Transverse colon (tissue), 4 donors: ENCODE data around the gene ENAH. TPM values are rescaled to one million over a fixed set of nuclear protein-coding genes. Genes with fewer than 3 reads are reported as not detected.

Source experiments
- DNase-seq: peaks from one replicate; pipeline ENCODE4 v3.0.0-alpha.2; 2019
- H3K27ac ChIP-seq, 4 donors: fragments of 200-600 bp; sonication (generic); 2 replicates each; pipeline ENCODE4 v1.5.1; 2016 to 2018; ENCODE audit warnings: inconsistent platforms in 4 of 4
- H3K27me3 ChIP-seq: fragments of 200-600 bp; sonication (generic); 2 replicates; pipeline ENCODE4 v1.5.1; 2017; ENCODE audit warnings: inconsistent platforms
- H3K36me3 ChIP-seq, 4 donors: fragments of 200-600 bp; sonication (generic); 2 replicates each; pipeline ENCODE4 v1.5.1; 2017 to 2019; ENCODE audit warnings: inconsistent platforms in 4 of 4
- H3K4me1 ChIP-seq, 4 donors: fragments of 200-600 bp; sonication (generic); 2 replicates each; pipeline ENCODE4 v1.5.1; 2017 to 2020; ENCODE audit warnings: inconsistent platforms in 4 of 4
- H3K4me3 ChIP-seq, 4 donors: fragments of 200-600 bp; sonication (generic); 1 replicate in 1 of 4; 2 replicates in 3 of 4; pipeline versions ENCODE4 v1.5.1 to v1.6.1; 2017 to 2019; ENCODE audit warnings: inconsistent platforms in 4 of 4
- H3K9me3 ChIP-seq, 2 donors: fragments of 200-600 bp; sonication (generic); 2 replicates each; pipeline ENCODE4 v1.5.1; 2017 to 2019; ENCODE audit warnings: inconsistent platforms in 2 of 2
- EP300 ChIP-seq: sonication (generic); formaldehyde crosslinking; IDR thresholded peaks from one replicate; pipeline ENCODE4 v1.6.1; 2017; ENCODE audit warnings: antibody characterized with exemption, low read depth
- POLR2A ChIP-seq: fragments of 450-650 bp; IDR thresholded peaks from one replicate; pipeline ENCODE4 v1.6.1; 2016; ENCODE audit warnings: antibody characterized with exemption, mild to moderate bottlenecking, moderate library complexity
- POLR2AphosphoS5 ChIP-seq, 3 donors: sonication (generic); formaldehyde crosslinking; IDR thresholded peaks; one replicate each; pipeline ENCODE4 v1.6.1; 2016; ENCODE audit warnings: antibody characterized with exemption in 3 of 3
- WGBS, 2 donors: methylation state at CpG; one replicate each; pipeline ENCODE4 v1.1.5; 2018; ENCODE audit warnings: low coverage in 1 of 2; 5-methylcytosine and 5-hydroxymethylcytosine counted together
- in situ Hi-C, 4 donors: fragments of 200-750 bp; cut with MboI; loops; one replicate each; pipeline versions ENCODE4 v1.15.0 to v1.15.1; 2017; ENCODE audit warnings: low sequenced_read_pairs in 3 of 4, low pct_ligation_motif_present in 1 of 4, low pct_unique_long_range_greater_than_20kb in 1 of 4
- intact Hi-C: fragments of 100-400 bp; cut with DNase I; formaldehyde crosslinking; loops from one replicate; pipeline ENCODE4 v1.15.1; 2023; ENCODE audit warnings: low total_unique reads
- total RNA-seq, 4 donors: library from RNA; depleted of rRNA; stranded (reverse); fragments of >200 nt; gene quantifications; one replicate each; pipeline ENCODE4 v1.1.0, GENCODE V29; 2016
- TF ChIP-seq, protein P1 (sequence below), 5 experiments: fragments of 200-600 bp in 3 of 5; fragments of 450-650 bp in 2 of 5; sonication (generic) in 3 of 5; IDR thresholded peaks; 1 replicate in 2 of 5; 2 replicates in 3 of 5; pipeline ENCODE4 v1.5.1; 2016 to 2017; ENCODE audit warnings: antibody characterized with exemption in 5 of 5, inconsistent platforms in 3 of 5, mild to moderate bottlenecking in 2 of 5, moderate library complexity in 1 of 5

ENAH gene
- total RNA-seq, 4 donors from 2014 or later, result 14.7 to 140 (median 33.9) TPM

DNA sequence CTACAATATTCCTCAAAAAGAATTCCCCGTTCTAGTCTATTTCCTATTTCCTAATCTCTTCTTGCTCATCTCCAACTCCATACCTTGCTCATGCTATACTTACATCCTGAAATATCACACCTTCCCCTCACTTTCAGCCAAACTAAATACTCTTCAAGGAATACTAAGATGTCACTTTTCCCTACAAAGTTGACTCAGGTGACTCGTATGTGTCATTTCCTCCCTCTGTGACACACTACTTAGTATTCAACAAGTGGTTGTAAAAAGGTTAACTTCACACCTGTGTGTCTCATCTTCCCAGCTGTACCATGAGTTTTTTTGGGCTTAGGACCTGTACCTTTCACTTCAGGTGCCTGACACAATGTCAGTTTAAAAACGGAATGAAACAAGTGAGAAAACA, 143.2 kb downstream of the ENAH start:
- no peak for DNase-seq
- no peaks in the 10 kb centered on the region for H3K36me3 ChIP-seq
- TF ChIP-seq, protein P1, sequence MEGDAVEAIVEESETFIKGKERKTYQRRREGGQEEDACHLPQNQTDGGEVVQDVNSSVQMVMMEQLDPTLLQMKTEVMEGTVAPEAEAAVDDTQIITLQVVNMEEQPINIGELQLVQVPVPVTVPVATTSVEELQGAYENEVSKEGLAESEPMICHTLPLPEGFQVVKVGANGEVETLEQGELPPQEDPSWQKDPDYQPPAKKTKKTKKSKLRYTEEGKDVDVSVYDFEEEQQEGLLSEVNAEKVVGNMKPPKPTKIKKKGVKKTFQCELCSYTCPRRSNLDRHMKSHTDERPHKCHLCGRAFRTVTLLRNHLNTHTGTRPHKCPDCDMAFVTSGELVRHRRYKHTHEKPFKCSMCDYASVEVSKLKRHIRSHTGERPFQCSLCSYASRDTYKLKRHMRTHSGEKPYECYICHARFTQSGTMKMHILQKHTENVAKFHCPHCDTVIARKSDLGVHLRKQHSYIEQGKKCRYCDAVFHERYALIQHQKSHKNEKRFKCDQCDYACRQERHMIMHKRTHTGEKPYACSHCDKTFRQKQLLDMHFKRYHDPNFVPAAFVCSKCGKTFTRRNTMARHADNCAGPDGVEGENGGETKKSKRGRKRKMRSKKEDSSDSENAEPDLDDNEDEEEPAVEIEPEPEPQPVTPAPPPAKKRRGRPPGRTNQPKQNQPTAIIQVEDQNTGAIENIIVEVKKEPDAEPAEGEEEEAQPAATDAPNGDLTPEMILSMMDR (IDR thresholded peaks at IDR 0.05), result no peak
- TF ChIP-seq POLR2A (no peak), POLR2AphosphoS5 (IDR thresholded peaks at IDR 0.05) (no peak), EP300 (no peak)
- H3K27me3 ChIP-seq, result no peaks in the 10 kb centered on the region
- no peak overlapping the region for H3K4me3 ChIP-seq
- no peaks in the 10 kb centered on the region for H3K9me3 ChIP-seq
- in situ Hi-C loops (no loop called here), intact Hi-C loops (no loop called here)
- 81% methylated on average over 3 of the region's 3 CpGs for WGBS, 2 donors
- H3K27ac ChIP-seq, result peak overlapping the region; percentile 66 to 77 (median 73)
- H3K4me1 ChIP-seq, result peaks cover 0 to 18% (median 1%) of the 10 kb centered on the region in 4 donors

GRCh38 chr1:225509376-225509707, 143.6 kb downstream of the ENAH start:
- peak overlapping the region; percentile 66 to 77 (median 73) for H3K27ac ChIP-seq
- no peaks in the 10 kb centered on the region for H3K36me3 ChIP-seq
- H3K4me1 ChIP-seq, result peaks cover 0 to 18% (median 1%) of the 10 kb centered on the region in 4 donors
- no peak overlapping the region for H3K4me3 ChIP-seq
- no peak for DNase-seq
- TF ChIP-seq POLR2A (no peak), EP300 (no peak), POLR2AphosphoS5 (IDR thresholded peaks at IDR 0.05) (no peak)
- TF ChIP-seq, protein P1 (IDR thresholded peaks at IDR 0.05), result no peak
- H3K27me3 ChIP-seq, result no peaks in the 10 kb centered on the region
- in situ Hi-C loops, result no loop called here
- 80 to 83% methylated on average over 1 to 2 of the region's 2 CpGs for WGBS, 2 donors
- intact Hi-C loops, result no loop called here
- no peaks in the 10 kb centered on the region for H3K9me3 ChIP-seq

GRCh38 chr1:225508538-225509375, 144.2 kb downstream of the ENAH start:
- no peak for DNase-seq
- WGBS, 2 donors, result 78 to 82% methylated on average over 8 to 11 of the region's 12 CpGs
- Histone ChIP-seq H3K4me3 (no peak overlapping the region), H3K36me3 (no peaks in the 10 kb centered on the region), H3K4me1 (peaks cover 0 to 18% (median 1%) of the 10 kb centered on the region in 4 donors), H3K9me3 (no peaks in the 10 kb centered on the region), H3K27ac (peak overlapping the region; percentile 66 to 77 (median 73)), H3K27me3 (no peaks in the 10 kb centered on the region)
- in situ Hi-C loops (no loop called here), intact Hi-C loops (no loop called here)
- TF ChIP-seq POLR2A, result no peak
- TF ChIP-seq POLR2AphosphoS5 (IDR thresholded peaks at IDR 0.05), result peak; percentile 67 to 83 (median 81)
- TF ChIP-seq, protein P1 (IDR thresholded peaks at IDR 0.05), result no peak
- peak; percentile 23 for TF ChIP-seq EP300

DNA sequence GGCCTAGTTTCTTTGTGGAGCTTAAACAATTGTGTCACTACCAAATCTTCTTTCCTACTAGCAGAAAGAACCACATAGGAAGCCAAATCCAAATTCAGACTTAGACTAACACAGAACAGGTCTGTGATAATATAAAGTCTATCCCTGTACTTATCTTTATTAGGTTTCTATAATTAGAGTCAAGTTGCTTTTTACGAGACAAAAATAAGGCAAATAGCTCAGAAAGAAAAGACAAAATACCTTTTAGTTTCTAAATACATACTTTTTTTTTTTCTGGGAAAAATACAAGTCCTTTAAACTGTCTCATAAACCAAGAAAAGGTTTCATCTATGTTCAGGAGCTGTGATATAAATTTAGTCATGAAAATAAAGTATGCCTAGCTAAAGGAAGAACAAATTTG, 146.2 kb downstream of the ENAH start:
- H3K27ac ChIP-seq, result peak overlapping the region in 2 of 4 donors; percentile 23 to 30
- WGBS, 2 donors, result 67 to 82% methylated on average over 1 of the region's 1 CpG
- no peak for DNase-seq
- H3K9me3 ChIP-seq, result no peaks in the 10 kb centered on the region
- H3K36me3 ChIP-seq, result no peaks in the 10 kb centered on the region
- H3K4me1 ChIP-seq, result peaks cover 0 to 18% (median 4%) of the 10 kb centered on the region in 4 donors
- no peak overlapping the region for H3K4me3 ChIP-seq
- intact Hi-C loops, result no loop called here
- no peak for TF ChIP-seq EP300
- no peak for TF ChIP-seq POLR2A
- TF ChIP-seq, protein P1 (IDR thresholded peaks at IDR 0.05), result no peak
- TF ChIP-seq POLR2AphosphoS5 (IDR thresholded peaks at IDR 0.05), result no peak
- no peaks in the 10 kb centered on the region for H3K27me3 ChIP-seq
- in situ Hi-C loops, result no loop called here
